ENCODE data around the gene HAPSTR1. TPM values are rescaled to one million over a fixed set of nuclear protein-coding genes. Genes with fewer than 3 reads are reported as not detected.
A peak's percentile ranks its signal among the peaks of the same experiment; 100 is the strongest.

Gene HAPSTR1
- total and polyA plus RNA-seq, 10 donors: 7.3 to 84.1 (median 74.3) TPM

DNA sequence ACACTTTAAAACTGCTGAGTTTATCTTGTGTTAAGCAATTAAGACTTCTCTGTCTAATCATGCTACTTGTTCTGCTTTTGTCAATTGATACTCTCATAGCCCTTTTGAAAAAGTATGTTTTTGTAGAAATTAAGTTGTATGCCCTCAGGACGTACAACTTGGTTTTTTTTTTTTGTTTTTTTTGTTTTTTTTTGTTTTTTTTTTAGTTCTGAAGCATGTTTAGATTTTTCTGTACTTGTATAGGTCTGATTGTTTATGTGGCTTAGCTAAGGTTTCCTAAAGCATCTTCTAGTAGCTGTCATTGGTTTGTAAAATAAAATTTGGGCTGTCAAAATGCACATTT lies 21.4 kb downstream of the HAPSTR1 start:
- DNase-seq: no peak
- 30 to 49% (median 46%) methylated on average over 1 of the region's 1 CpG for WGBS, 5 donors
- Histone ChIP-seq H3K27ac (peak overlapping the region in 3 of 8 donors; percentile 35 to 48 (median 41)), H3K36me3 (peaks cover 0 to 81% (median 39%) of the 10 kb centered on the region in 6 donors), H3K27me3 (replicated peaks in 1 of 7) (no peaks in the 10 kb centered on the region), H3K4me3 (no peak overlapping the region), H3K4me1 (peaks cover 67 to 100% (median 88%) of the 10 kb centered on the region in 6 donors), H3K9me3 (no peaks in the 10 kb centered on the region)
- TF ChIP-seq CTCF (IDR thresholded peaks at IDR 0.05 in 8 of 11, conservative IDR thresholded peaks at IDR 0.05 in 3 of 11): no peak
- TF ChIP-seq POLR2AphosphoS5 (IDR thresholded peaks at IDR 0.05): no peak
- no peak for TF ChIP-seq POLR2A (IDR thresholded peaks at IDR 0.05)
- intact Hi-C loops (cut with DNase I; ENCODE audit: low total_unique reads): no loop called here

DNA sequence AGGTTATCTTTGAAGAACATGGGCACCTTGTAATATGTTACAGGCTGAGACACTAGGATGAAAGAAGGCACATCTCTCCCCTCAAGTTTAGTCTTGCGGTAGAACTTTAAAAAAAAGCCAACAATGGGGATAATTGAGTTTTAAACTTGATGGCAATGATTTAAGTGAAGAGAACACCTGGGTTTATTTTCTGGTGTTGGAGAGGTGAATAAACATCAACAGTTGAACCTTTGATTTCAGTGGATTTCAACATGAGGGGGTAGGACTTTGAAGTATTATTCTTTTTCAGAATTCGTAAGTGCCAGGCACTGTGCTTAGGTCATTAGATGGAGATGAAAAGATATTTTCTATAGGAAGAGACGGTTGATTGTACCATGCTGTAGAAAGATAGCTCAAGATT lies 22.3 kb downstream of the HAPSTR1 start:
- WGBS, 5 donors: 73 to 84% (median 75%) methylated on average over 3 of the region's 3 CpGs
- Histone ChIP-seq H3K9me3 (no peaks in the 10 kb centered on the region), H3K4me1 (peaks cover 62 to 100% (median 83%) of the 10 kb centered on the region in 6 donors), H3K27ac (peak overlapping the region in 3 of 8 donors; percentile 3 to 41 (median 24)), H3K27me3 (replicated peaks in 1 of 7) (no peaks in the 10 kb centered on the region), H3K4me3 (no peak overlapping the region), H3K36me3 (peaks cover 0 to 81% (median 35%) of the 10 kb centered on the region in 6 donors)
- intact Hi-C loops (cut with DNase I; ENCODE audit: low total_unique reads): no loop called here
- no peak for DNase-seq
- TF ChIP-seq POLR2AphosphoS5 (IDR thresholded peaks at IDR 0.05): no peak
- TF ChIP-seq CTCF (IDR thresholded peaks at IDR 0.05 in 8 of 11, conservative IDR thresholded peaks at IDR 0.05 in 3 of 11): no peak
- no peak for TF ChIP-seq POLR2A (IDR thresholded peaks at IDR 0.05)

GRCh38 chr16:9114112-9114511 lies 22.7 kb downstream of the HAPSTR1 start:
- H3K9me3 ChIP-seq: no peaks in the 10 kb centered on the region
- intact Hi-C loops (cut with DNase I; ENCODE audit: low total_unique reads): no loop called here
- TF ChIP-seq POLR2A (IDR thresholded peaks at IDR 0.05) (no peak), POLR2AphosphoS5 (IDR thresholded peaks at IDR 0.05) (peak in 1 of 3 donors; percentile 21), CTCF (IDR thresholded peaks at IDR 0.05 in 8 of 11, conservative IDR thresholded peaks at IDR 0.05 in 3 of 11) (no peak)
- H3K4me1 ChIP-seq: peaks cover 58 to 100% (median 82%) of the 10 kb centered on the region in 6 donors
- peaks cover 0 to 81% (median 34%) of the 10 kb centered on the region in 6 donors for H3K36me3 ChIP-seq
- no peak overlapping the region for H3K4me3 ChIP-seq
- peak overlapping the region in 4 of 8 donors; percentile 3 to 41 (median 18) for H3K27ac ChIP-seq
- 39 to 57% (median 54%) methylated on average over 5 of the region's 5 CpGs for WGBS, 5 donors
- DNase-seq: no peak
- no peaks in the 10 kb centered on the region for H3K27me3 ChIP-seq (replicated peaks in 1 of 7)

DNA sequence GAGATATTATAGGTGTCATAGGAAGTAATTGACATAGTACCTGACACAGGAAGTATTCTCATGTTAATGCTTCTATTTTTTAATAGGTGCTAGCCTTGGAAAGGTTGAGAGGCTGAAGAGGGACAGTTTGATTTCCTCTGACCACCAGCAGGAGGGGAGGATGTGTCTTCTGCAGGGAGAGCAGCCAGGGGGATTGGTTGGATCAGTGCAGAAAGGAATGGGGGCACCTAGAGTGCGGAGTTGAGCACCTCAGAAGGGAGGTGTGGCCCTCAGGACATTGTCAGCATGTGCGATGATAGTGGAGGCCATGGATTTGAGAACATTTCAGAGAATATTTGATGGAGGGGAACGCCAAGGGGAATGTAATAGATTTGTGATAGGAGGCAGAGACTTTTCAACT lies 23.4 kb downstream of the HAPSTR1 start:
- Histone ChIP-seq H3K4me1 (peaks cover 50 to 100% (median 79%) of the 10 kb centered on the region in 6 donors), H3K27ac (peak overlapping the region in 2 of 8 donors; percentile 3 to 41), H3K4me3 (no peak overlapping the region), H3K36me3 (peaks cover 0 to 81% (median 33%) of the 10 kb centered on the region in 6 donors), H3K9me3 (no peaks in the 10 kb centered on the region), H3K27me3 (replicated peaks in 1 of 7) (no peaks in the 10 kb centered on the region)
- TF ChIP-seq POLR2AphosphoS5 (IDR thresholded peaks at IDR 0.05) (no peak), POLR2A (IDR thresholded peaks at IDR 0.05) (no peak), CTCF (IDR thresholded peaks at IDR 0.05 in 8 of 11, conservative IDR thresholded peaks at IDR 0.05 in 3 of 11) (no peak)
- DNase-seq: no peak
- intact Hi-C loops (cut with DNase I; ENCODE audit: low total_unique reads): no loop called here
- WGBS, 5 donors: 90 to 99% (median 97%) methylated on average over 3 of the region's 3 CpGs

Data from spleen (tissue), 11 donors.